Stimulated activated CD4-positive, alpha-beta T cell treated with anti-CD3 and anti-CD28 coated beads, Interleukin-1b, Interleukin-23, amount 100 ng/mL, for 1 hour (primary cell): ENCODE measurements around the gene ESR1.
"Not testable (repeated sequence)": the region's sequence is repeated elsewhere in the genome, so short reads cannot be mapped to it uniquely, and the experiment has no call there.

Experiments
- DNase-seq, 2 donors: peaks; one replicate each; pipeline ENCODE4 v3.0.0-alpha.2; 2020; ENCODE audit warnings: low read depth in 2 of 2

ESR1 gene

DNA sequence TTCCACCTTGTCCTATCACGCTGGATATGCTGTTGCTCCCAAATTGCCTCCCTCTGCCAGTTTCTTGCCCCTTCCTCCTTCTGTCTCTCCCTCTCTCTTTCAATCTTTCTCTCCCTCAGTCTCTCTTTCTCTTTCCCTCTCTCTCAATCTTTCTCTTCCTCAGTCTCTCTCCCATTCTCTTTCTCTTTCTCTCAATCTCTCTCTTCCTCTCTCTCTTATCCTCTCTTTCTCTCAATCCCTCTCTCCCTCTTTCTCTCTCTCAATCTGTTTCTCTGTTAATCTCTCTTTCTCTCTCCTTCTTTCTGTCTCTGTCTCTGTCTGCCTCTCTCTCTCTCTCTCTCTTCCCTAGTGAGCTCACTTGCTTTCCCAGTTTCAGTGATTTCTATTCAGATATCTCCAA lies 245.8 kb downstream of the ESR1 start:
- DNase-seq, result no peak

DNA sequence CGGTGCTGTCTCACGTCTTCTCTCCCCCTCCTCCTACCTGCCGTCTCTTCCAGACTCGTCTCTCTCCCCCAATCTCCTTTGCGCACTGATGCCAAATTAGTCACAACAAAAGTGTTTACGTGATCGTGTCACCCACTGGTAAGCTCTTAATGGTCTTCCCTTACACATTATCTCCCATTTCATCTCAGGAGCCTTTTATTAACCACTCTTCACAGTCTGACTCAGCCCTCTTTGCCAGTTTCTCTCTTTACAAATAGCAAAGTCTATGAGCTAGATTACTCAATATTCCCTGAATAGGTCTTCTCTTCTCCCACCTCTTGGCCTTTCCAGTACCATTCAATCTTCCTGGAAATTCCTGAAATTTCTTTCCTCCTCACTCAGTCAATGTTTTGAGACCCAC lies 247.0 kb downstream of the ESR1 start:
- no peak for DNase-seq

DNA sequence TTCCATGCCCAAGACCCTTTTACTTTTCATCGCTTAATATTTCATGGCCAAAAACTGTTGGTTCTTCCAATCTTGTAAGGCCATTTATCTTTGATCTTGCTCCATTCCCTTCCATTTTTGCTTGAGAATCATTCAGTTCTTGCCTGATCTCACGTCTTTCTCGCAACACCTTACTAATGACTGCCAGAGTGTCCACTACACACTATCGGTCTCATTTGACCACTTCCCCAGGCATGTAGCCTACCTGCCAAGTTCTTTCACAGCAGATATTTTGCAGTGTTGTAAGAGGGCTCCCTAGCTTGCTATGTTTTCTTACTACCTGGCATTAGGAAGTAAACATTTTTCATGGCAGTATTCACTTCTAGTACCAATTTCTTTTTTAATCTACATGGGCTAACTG lies 248.0 kb downstream of the ESR1 start:
- no peak for DNase-seq

DNA sequence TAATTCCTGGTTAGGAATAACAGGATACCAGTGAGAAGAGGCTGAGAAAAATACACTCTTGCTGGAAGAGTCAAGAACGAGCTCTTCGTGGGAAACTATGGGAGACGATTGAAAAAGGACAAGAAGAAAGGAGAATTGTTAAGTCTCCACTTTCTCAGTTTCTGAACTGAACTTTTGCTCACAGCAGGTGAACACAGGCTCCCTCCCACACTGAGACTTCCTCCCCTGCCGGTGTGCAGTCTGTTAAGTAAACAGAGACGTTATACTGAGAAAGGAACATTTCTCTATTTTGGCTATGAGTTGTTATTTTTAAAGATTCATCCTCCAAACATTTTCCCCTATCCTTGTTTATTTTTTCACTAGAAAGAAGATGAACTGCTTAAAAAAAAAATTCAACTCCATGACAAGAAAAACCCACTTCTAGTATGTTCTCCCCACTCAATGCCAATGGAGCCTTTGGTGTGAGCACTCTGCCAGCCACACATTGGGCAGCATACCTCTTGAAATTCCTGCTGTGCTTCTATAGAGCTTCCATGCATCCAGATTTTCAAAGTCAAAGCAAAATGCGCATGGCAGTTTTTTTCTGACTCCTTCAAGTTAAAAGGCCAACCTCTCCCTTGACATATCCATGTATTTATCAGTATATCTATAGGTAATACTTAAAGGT lies 250.5 kb downstream of the ESR1 start:
- no peak for DNase-seq

DNA sequence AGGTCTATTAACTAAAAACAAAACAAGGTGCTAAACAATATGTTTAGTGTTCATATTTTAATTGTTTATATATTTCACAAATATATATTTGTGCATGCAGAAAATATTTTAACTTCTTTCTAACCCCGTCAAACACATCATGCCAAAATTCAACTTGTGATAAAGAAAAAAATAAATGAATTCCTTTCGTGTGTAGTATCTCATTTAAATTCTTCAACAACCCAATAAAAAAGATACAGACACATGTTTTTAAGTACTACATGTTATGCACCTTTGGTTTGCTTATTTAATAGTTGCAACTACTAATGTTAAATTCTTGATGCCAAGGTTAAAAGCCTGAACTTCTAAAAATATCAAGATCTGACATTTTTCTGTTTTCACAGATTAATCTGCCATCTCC lies 252.4 kb downstream of the ESR1 start:
- no peak for DNase-seq

DNA sequence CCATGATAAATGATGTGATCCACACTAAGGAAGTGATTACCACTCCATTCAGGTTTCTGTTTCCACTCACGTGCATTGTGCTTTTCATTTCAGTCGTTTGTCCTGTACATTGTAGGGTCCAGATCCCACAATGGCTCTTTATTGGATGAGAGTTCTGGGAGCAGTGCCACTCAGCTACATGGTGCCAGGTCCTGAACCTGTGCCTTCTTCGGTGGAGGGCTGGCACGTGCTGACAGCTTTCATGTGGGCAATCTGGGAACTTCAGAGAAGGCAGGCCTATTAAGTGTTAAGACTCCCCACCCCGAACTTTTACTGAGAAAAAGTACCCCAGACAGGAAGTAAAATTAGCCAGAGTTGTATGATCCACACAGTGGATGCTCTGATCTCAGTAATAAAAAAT lies 255.0 kb downstream of the ESR1 start:
- no peak for DNase-seq

DNA sequence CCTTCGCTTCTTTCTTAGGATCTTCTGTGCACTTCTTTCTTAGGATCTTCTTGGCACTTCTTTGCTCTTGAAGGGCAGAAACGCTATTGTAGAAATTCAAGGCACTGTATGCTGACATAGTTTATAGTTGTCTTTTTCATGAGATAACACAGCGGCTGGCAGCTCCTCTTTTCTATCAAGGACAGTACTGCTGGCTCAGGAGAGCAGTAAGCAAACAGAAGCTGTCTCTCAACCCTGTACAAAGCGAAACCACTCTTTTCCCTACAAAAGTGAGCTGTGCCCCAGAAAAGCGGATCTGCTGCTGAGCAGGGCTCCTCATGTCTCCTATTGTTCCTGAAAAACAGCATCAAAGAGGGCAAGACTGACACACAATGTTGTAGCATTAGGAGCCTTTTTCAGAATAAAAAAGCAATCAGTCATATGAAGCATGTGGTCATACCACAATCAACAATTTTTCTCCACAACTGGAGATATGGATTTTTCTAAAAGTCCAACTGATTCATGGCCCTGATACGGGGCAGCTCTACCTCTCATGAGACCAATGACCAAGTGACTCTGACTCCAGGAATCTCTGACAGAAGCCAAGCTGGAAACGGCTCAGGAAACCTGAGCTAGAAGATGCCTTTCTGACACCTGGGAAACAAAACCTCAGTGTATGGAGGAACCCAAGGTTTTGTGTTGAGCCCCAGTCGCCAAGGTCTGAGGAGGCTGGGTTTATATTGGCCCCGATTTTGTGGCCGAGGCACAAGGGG lies 255.9 kb downstream of the ESR1 start:
- DNase-seq, result no peak

DNA sequence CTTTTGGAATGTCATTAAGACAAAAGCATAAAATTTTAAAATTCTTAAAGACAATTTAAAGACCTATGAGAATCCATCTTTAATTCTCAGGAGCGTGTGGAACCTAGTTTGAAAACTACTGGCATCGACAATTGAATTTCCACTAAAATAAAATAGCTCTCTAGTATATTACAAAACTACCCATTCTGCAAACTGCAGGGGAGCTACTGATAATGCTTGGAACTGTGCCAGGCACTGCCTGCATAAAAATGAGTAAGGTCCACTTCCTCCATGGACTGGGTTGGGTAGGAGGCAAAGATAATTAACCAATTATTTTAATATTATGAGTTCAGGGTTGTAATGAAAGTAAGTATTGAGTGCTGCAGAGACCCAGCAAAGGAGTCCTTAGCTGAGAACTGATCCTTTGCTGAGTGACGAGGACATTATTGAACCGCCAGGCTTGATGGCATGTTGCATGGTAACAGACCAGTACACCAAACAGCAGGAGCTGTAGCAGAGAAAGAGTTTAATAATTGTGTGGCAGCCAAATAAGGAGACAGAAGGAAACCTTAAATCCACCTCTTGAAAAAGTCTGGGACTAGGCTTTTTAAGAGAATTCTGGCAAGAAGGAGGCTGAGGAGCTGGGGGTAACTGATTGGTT lies 261.3 kb downstream of the ESR1 start:
- DNase-seq, result no peak

DNA sequence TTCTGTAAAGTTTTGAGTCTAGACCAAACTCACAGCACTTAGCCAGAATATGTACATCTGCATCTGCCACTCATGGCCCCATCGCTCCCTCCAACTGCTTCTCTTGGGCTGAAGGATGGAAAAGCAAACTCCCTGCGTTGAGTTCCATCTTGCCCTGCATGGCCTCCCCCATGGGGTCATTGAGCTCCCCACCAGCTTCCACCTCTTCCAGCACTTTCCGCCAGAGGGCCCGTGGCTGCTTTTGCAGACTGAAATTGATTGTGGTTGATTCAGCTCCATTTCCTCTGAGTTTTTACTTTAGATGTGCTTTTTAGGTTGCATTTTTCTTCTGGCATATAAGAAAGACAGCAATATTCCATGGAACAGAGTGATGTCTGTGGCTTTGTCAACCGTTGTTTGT lies 263.1 kb downstream of the ESR1 start:
- no peak for DNase-seq

DNA sequence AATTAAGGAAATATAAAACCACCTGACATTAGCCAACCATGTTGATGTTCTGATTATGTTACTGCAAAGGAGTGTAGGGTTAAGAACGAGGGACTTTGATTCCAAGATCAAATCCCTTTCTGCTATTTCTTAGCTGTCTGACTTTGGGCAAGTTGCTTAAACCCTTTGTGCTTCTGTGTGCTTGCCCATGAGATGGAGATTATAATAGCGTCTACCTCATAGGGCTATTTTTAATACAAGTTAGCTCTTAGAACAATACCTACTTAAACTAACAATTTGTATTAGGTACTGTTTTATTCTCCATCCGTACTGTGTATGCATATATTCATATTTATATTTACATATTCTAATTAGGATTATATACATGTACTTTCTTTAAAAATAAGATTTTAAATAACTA lies 263.8 kb downstream of the ESR1 start:
- no peak for DNase-seq

DNA sequence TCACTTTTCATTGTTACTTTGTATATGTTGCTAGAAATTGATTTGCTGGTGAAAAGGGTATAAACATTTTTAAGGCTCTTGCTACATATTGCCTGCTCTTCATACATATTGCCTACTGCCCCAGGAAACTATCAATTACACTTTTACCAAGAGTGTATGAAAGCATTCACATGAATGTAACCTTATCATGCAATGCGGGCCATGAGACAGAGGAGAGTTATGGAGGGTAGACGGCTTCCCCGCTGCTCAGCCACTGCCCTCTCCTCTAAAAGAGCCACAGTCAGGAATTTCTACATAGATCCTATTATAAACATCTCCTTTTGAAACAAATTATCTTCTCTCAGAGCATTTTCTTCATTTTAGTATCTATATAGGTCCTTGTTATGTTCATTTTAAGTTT lies 264.4 kb downstream of the ESR1 start:
- DNase-seq, result no peak

DNA sequence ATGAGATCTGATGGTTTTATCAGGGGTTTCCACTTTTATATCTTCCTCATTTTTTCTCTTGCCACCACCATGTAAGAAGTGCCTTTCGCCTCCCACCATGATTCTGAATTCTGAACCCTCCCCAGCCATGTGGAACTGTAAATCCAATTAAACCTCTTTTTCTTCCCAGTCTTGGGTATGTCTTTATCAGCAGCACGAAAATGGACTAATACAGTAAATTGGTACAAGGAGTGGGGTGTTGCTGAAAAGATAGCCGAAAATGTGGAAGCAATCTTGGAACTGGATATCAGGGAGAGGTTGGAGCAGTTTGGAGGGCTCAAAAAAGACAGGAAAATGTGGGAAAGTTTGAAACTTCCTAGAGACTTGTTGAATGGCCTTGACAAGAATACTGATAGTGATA lies 268.8 kb downstream of the ESR1 start:
- DNase-seq, result not testable (repeated sequence)

DNA sequence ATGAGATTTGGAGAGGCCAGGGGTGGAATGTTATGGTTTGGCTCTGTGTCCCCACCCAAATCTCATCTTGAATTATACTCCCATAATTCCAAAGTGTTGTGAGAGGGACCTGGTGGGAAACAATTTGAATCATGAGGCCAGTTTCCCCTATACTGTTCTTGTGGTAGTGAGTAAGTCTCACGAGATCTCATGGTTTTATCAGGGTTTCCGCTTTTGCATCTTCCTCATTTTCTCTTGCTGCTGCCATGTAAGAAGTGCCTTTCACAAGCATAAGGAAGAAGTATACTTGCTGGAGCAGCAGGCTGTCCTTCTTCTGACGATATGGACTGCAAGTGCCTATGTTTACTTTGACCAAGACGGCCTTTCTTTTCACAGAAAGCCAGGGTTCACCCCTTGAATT lies 270.5 kb downstream of the ESR1 start:
- no peak for DNase-seq

DNA sequence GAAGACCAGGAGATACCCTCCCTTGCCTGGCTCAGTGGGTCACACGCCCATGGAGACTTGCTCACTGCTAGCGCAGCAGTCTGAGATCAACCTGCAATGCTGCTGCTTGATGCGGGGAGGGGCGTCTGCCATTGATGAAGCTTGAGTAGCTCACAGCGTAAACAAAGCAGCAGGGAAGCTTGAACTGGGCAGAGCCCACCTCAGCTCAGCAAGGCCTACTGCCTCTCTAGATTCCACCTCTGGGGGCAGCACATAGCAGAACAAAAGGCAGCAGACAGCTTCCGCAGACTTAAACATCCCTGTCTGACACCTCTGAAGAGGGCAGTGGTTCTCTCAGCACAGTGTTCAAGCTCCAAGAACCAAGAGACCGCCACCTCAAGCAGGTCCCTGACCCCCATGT lies 271.3 kb downstream of the ESR1 start:
- DNase-seq, result no peak

DNA sequence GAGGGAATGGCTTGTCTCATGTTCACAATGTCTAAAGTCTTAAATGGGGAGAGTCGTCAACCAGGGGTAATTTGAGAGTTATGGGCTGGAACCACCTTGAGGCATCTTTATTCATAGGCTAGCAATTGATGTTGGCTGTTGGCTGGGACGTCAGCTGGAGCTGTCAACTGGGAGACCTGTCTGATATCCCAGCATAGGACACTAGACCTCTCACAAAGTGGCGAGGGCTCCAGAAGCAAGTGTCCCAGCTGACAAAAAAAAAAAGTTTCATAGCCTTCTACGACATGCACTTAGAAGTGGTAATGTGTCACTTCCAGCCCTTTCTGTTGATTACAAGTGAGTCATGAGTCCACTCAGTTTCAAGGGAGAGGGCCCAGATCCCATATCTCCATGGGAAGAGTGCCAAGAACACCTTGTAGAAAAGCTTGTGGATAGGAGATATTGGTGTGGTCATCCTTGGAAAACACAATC lies 278.0 kb downstream of the ESR1 start:
- no peak for DNase-seq

DNA sequence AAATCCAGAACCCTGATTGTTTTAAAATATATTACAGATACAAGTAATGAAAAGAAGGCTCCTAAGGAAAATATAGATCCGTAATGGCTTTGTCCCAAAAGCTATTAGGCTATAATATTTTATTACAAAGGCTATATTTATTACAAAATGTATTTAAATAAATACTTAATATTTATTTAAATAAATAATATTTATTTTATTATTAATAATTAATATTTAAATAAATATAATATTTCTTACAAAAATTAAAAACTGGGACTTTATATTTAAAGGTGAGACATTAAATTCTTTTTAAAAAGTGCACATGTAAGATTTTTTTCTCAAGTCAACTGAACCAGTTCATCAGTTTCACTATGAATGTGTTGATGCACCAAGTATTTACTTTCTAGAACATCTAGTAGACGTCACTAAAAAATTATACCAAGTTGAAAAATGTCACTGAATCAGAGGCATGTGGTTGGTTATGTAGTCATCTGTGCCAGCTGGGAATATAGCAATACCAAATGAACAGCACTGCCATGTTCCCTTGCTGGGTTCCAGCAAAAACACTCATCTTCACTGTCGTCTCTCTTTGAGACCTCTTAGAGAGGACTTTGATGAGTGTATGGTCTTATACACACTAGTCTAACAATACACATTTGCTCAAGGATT lies 278.9 kb downstream of the ESR1 start:
- no peak for DNase-seq

DNA sequence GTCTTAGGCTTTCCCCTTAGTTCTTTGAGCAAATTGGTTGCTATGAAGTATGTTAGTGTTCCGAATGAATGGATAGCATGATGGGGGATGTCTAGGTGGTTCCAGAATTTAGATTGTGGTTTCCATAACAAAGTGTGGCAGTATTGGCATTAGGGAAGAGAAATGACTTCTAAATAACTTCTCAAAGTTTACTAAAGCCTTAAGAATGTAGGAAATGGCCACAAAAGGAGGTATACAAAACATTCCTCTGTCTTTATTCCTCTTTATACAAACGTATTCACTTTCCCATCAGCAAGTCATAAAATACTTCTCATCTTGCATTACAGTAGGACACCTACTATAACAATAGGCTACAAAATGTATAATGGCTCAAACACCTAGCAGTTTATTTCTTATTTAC lies 279.6 kb downstream of the ESR1 start:
- DNase-seq, result no peak

DNA sequence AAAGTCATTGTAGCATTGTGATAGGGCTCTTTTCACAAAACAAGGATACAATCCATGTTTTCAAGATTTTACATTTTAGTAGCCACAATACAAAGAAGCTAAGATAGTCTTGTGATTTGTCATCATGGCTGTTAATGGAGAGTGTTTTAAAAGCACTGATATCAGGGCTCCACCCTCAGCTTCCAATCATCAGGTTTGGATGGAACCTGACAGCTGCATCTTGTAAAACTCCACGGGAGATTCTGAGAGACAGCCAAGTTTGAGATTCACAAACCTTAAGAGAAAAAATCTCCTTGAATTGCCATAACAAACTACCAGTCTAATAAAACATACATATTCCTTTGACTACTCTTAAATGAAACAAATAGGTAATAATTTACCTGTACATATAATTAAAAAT lies 280.2 kb downstream of the ESR1 start:
- no peak for DNase-seq

DNA sequence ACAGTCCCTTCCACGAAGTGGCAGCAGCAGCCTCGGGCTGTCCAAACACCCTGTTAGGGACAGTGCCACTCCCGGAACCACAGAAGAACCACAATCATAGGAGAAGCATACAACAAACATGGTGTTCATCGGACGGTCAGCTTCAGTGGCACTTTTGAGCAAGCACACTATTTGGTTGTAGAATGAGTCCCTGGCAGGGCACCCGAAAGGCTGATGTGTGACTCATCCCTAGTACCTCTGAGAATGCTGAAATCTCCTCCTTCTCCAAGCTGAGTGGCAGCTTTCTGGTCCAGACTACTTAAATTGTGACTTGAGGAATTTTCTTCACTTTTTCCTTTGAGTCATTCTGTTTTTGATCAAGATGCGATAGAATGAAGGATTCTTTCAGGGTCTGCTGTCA lies 282.5 kb downstream of the ESR1 start:
- no peak for DNase-seq

DNA sequence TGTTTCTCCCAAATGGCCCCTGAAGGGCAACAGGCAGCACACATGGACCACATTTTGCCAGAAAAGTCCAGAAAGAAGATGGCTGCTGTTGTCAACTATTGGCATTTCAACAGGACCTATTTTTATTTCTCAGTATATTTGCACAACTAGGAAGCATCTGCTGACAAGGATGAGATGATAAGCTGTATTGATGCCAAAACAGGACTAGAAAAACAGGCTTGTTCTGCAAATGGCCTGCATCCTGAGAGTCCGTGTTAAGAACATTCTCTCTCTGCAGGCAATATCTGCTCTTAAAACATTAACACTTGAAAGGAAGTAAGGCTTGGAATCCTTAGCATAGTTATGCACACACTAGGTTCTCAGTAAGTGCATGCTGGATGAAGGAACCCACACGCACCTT lies 283.7 kb downstream of the ESR1 start:
- DNase-seq, result no peak

DNA sequence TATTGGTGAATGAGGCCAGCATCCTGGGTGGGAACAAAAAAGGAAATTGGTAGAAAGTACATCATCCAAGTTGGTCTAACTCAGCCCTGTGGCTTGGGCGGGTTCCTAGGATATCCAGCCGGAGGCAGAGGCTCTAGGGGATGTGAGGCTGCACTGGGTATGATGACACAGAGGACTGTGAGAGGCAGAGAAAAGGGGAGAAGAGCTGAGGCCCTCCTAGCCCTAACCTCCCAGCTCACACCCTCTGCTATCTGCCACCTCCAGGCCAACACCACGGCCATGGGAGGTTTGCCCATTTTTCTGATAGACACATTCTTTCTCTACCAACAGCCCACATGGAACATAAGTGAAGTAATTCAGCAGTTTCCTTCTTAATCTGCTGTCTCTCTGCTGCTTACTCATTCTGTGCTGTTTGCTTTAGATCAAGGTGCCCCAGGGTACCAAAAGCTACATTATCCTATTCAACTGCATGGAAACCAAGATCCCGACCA lies 284.4 kb downstream of the ESR1 start:
- DNase-seq, result no peak

DNA sequence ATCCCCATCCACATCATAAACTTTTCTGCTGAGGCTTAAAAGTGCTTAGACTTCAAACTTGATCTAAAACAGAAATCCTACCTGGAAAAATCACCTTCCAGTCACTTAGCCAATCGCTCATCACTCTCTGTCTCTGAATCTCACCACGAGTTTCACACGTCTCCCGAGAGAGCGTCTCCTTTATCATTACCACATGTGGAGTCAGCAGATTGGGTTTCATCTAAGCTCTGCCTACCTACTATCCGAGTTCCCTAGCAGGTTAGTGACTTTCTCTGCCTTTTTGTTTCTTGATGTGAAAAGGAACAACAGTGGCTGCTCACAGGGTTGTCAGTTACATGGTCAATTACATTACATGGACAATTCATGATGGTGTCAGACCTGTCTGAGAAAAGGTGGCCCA lies 286.2 kb downstream of the ESR1 start:
- no peak for DNase-seq

DNA sequence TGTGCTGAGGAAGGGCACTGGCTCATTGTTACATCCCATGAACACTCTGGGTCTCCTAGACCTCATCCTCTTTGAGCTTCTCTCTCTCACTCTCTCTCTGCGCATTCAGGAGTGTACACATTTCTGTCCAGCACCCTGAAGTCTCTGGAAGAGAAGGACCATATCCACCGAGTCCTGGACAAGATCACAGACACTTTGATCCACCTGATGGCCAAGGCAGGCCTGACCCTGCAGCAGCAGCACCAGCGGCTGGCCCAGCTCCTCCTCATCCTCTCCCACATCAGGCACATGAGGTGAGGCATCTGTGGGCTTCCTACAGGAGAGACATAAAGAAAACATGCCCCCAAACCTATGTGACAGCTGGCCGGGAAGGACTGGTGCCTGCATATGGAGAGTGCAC lies 286.8 kb downstream of the ESR1 start:
- no peak for DNase-seq
